Measurements from ENCODE around the gene PGAP3.

The PGAP3 gene

DNA sequence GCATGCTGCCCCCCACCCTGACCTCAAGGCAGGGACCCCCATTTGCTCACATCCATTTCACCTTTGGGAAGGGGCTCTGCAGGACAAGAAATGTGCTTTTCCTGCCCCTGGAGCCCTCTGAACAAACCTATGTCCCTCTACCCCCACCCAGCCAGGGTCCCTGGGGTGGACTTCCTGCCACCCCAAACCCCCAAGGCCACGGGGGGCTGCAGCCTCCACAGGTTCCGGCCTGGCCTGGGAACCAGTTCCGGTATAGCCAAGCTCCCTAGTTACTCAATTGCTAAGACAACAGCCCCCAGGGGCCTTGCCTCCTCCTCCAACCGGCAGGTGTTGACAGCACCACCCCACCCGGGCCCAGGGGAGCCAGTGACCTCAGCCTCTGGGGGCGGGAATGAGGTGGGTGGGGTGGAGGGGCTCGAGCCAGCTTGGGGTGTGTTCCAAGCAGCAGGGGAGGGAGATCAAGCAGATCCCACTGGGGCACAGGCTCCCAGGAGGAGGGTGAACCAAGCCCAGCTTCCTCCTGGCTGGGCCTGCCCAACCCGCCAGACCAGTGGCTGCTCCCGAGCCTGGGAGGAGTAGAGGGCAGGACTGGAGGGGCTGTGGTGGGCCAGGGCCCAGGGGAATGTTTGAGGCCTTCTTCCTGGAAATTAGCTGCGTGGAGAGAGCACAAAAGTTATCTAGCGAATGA, 13.0 kb downstream of the PGAP3 start:
- no peak for DNase-seq (ENCODE audit: low read depth, low spot score)

DNA sequence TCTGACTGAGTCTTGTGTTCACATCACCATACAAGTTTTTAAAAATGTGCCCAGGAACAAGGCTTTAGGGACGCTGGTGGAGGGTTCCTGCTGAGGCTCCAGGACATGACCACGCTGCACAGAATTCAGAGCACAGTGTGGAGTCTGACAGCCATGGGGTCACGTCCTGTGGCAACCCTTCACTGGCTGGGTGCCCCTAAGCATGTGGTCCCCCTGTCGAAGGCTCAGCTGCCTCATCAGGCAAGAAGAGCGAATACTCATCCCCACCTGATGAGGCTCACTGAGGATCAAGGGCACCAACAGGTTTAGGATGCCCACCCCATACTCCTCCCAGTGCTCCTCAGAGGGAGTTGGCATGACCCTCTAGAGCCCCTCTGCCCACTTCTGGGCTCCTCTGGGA, 13.7 kb downstream of the PGAP3 start:
- H3K27ac ChIP-seq: no peak overlapping the region
- DNase-seq (ENCODE audit: low read depth, low spot score): no peak

More for the DNA sequence above, 13.0 kb downstream of the PGAP3 start:
- peak overlapping the region; percentile 7 for H3K27ac ChIP-seq

DNA sequence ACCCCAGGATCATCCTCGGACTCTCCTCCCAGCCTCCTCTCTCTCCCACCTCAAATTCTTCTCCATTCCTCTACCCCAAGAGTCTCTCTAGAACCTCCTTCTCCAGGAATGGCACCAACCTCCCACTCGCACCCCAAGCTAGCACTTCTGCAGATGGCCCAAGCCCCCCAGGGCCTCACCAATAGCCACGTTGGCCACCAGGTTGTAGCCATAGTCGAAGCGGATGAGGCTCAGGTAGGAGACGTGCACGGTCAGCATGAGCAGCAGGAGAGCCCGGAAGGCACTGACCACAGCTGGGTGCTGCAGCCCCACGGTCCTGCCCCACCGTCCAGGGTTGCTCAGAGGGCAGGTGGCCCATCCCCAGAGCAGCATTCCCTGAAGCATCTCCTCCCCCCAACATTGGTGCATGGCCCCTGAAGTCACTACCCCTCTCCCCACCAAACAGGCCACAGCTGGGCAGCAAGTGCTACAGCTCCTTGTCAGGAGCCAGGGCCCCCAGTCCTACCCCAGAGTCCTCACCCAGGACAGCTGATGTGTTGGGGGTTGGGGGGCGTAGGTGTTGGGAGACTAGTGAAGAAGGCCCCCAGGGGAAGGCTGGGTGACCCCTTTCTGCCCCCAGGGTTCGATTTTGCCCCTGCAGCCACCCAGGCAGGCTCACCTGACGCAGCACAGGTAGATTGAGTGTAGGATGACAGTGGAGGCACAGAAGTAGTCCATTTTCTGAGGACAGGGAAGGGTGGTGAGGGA, 14.3 kb downstream of the PGAP3 start:
- DNase-seq (ENCODE audit: low read depth, low spot score): no peak
- H3K27ac ChIP-seq: no peak overlapping the region

DNA sequence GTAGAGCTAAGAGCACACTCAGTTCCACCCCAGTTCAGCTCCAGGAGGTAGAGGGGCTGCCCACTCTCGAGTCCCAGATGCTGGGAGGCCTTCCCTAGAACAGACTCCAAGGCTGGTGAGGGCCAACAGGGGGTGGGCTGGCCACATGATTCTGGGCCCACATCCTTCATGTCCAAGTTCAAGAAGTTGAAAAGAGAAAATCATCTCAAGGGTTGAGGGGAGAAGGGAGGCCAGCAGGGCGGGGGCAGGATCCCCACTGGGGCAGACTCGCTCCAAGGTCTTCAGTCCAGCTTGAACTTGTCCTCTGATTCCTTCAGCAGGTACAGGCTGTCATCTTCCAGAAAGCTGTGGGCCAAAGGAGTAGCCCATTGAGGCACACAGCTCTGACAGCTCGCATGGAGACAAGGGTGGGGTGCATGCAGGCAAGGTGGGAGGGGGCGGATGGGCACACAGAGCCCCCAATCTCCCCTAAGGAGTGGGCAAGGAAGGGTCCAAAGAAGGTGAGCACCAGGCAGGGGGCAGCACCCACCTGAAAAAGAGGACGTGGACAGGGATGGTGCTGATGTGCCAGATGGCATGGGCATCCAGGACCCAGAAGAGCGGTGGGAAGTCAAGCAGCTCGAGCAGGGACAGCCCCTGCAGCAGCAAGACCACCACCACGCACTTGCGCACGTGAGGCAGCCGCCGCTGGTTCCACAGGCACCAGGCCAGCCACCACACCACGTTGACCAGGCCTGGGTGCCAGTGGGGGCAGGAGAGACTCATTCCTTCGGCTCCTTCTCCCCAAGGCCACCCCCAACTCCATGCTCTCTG, 15.1 kb downstream of the PGAP3 start:
- no peak overlapping the region for H3K27ac ChIP-seq
- DNase-seq (ENCODE audit: low read depth, low spot score): no peak

DNA sequence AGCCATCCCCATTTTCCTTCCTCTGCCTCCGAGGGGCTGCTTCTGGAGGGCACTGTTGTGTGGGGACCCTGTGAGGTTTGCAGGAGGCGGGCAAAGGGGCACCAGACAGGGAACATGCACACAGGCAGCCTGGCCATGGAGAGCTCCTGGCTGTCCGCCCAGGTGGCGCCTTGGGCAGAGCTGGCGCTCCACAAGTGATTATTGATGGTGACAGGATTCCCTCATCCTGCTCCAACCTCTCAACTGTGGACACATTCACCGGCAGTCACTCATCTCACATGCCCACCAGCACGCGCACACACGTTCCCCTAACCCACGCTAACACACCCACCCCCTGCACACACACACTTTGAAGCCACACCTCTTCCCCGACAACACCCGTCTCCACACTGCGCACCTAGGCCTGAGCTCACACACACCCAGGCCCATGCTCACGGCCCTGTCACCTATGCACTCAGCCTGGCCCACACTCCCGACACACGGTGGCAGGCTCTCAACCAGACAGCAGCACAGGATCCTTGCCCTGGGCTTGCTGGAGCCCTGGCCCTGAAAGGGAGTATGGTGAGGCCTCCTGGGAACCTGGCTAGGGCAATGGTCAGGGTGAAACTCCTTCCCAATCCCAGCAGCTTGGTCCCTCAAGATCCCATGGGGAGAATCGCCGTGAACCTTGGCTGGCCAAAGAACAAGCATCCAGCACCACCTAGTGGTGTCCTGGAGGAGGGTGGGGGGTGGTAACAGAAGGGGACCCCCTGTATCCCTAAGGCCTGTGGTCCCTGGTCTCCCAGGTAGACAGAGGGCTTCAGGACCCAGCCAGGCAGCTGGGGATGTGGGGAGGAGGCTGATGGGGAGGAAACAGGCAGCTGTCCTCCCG, 16.0 kb downstream of the PGAP3 start:
- no peak overlapping the region for H3K27ac ChIP-seq
- no peak for DNase-seq (ENCODE audit: low read depth, low spot score)

DNA sequence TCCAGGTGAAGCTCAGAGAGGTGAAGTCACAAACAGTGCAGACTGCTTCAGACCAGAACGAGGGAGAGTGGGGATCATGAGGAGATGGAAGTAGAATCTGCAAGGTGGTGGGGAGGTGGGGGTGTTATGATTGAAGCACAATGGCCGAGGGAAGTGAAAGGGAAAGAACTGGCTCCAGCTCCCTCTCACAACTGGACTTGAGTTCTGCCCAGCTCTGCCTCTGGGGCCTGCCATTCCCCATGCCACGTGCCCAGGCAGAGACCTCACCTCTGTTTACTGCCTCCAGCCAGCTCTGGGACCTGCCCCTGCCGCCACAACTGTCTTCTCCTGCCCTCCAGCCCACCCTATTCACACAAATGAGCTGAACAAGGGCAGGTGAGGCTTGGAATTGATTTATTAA, 17.1 kb downstream of the PGAP3 start:
- DNase-seq (ENCODE audit: low read depth, low spot score): no peak
- H3K27ac ChIP-seq: no peak overlapping the region

DNA sequence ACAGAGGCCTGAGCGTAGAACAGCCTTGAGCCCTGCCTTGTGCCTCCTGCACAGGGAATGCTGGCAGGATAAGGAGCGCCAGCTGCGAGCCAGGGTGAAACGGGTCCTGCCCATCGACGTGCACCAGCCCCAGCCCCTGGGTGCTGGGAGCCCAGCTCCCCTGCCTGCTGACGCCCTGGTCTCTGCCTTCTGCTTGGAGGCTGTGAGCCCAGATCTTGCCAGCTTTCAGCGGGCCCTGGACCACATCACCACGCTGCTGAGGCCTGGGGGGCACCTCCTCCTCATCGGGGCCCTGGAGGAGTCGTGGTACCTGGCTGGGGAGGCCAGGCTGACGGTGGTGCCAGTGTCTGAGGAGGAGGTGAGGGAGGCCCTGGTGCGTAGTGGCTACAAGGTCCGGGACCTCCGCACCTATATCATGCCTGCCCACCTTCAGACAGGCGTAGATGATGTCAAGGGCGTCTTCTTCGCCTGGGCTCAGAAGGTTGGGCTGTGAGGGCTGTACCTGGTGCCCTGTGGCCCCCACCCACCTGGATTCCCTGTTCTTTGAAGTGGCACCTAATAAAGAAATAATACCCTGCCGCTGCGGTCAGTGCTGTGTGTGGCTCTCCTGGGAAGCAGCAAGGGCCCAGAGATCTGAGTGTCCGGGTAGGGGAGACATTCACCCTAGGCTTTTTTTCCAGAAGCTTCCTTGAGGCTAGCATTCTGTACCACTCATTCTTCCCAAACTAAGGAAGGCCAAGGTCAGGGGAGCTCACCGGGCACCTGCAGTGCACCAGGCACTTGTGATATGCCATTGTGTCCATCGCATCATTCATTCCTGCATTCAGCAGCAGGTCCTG, 17.7 kb downstream of the PGAP3 start:
- no peak for DNase-seq (ENCODE audit: low read depth, low spot score)
- no peak overlapping the region for H3K27ac ChIP-seq

DNA sequence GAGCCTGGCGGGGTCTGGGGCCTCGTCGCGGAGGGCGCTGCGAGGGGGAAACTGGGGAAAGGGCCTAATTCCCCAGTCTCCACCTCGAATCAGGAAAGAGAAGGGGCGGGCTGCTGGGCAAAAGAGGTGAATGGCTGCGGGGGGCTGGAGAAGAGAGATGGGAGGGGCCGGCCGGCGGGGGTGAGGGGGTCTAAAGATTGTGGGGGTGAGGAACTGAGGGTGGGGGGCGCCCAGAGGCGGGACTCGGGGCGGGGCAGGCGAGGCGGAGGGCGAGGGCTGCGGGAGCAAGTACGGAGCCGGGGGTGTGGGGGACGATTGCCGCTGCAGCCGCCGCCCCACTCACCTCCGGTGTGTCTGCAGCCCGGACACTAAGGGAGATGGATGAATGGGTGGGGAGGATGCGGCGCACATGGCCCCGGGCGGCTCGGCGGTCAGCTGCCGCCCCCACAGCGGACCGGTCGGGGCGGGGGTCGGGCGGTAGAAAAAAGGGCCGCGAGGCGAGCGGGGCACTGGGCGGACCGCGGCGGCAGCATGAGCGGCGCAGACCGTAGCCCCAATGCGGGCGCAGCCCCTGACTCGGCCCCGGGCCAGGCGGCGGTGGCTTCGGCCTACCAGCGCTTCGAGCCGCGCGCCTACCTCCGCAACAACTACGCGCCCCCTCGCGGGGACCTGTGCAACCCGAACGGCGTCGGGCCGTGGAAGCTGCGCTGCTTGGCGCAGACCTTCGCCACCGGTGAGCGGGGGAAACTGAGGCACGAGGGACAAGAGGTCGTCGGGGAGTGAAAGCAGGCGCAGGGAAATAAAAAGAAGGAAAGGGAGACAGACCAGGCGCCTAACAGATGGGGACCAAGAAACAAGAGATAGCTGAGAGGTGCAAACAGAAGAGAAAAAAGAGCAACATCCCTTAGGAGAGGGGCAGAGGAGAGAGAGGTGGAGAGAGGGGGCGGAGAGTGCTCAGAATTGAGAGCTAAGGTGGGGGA, 19.6 kb downstream of the PGAP3 start, which contains the start of gene PNMT:
Gene PNMT, plus strand, starts transcription at position 509 of the 980 bp plus-strand sequence. Its CDS starts 23 bp downstream, at position 532.
- H3K27ac ChIP-seq: no peak within 1 kb of the TSS
- no peak for DNase-seq (ENCODE audit: low read depth, low spot score)

DNA sequence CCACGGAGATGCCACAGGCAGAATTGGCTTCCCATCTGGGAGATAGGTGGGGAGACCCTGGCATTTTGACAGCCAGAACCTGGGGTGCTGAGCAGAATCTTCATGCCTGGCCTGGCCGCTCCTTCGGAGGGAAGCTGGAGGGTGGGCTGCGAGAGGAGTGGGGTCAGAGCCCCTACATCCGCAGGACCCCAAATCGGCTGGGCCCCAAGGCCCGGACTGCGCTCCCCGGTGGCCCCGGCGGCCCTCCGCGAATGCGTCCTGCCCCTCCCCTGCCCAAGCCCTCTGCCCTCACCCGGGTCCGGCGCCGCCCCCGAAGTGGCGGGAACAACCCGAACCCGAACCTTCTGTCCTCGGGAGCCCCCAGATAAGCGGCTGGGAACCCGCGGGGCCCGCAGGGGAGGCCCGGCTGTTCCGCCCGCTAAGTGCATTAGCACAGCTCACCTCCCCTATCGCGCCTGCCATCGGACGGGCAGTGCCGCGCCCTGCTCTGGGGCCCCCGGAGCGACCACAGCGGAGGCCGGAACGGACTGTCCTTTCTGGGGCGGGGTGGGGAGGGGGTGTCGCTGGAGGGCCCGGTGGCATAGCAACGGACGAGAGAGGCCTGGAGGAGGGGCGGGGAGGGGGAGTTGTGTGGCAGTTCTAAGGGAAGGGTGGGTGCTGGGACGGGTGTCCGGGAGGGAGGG, 20.5 kb downstream of the PGAP3 start:
- no peak overlapping the region for H3K27ac ChIP-seq

DNA sequence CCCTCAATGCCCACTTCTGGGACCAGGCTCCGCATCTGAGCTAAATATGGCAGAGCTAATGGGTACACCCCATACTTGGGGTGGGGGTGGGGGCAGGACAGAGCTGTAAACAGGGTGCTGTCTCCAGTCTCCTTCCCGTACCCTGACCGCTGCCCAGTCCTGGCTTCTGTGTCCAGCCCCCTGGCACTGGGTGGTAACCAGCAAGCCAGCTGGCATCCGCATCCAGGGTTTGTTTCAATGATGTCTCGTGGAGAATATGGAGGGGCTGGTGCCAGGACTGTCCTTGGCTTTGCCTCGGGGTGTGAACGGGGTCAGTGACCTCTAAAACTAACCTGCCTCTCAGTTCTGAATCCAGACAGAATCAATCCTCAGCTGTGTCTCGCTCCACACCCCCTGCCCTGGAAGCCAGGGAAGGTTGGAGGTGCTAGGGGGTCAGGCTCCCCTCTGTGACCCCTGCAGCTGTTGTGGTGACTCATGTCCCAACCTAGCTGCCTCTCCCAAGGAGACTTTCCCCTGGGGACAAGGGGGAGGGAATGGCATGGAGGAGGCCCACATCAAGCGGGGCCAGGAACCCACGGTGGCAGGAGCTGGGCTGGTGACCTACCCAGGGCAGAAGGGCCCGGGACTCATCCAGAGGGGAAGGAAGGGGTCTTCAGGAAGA, 21.1 kb downstream of the PGAP3 start:
- DNase-seq (ENCODE audit: low read depth, low spot score): no peak
- no peak overlapping the region for H3K27ac ChIP-seq

More for the DNA sequence above, 20.5 kb downstream of the PGAP3 start:
- DNase-seq (ENCODE audit: low read depth, low spot score): no peak

DNA sequence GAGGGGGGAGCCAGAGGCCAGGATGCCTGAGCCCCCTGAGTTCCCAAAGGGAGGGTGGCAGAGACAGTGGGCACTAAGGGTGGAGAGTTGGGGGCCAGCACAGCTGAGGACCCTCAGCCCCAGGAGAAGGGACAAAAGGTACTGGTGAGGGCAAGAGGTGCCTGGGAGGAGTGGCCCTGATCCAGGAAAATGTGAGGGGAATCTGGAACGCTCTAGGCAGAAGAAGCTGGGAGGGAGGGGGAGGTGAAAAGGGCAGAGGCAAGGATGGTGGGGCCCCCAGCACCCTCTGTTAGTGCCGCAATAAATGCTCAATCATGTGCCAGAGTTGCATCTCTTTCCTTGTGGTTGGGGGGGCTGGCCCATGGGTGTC, 21.6 kb downstream of the PGAP3 start:
- DNase-seq (ENCODE audit: low read depth, low spot score): no peak
- no peak overlapping the region for H3K27ac ChIP-seq

DNA sequence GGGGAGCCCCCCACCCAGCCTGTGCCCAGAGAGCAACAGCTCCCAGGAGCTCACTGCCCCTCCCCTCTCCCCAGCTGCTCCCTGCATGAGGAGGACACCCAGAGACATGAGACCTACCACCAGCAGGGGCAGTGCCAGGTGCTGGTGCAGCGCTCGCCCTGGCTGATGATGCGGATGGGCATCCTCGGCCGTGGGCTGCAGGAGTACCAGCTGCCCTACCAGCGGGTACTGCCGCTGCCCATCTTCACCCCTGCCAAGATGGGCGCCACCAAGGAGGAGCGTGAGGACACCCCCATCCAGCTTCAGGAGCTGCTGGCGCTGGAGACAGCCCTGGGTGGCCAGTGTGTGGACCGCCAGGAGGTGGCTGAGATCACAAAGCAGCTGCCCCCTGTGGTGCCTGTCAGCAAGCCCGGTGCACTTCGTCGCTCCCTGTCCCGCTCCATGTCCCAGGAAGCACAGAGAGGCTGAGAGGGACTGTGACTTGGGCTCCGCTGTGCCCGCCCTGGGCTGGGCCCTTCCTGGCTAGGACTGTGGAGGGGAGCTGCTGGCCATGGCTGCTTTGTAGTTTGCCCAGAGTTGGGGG, 22.1 kb downstream of the PGAP3 start:
- no peak for DNase-seq (ENCODE audit: low read depth, low spot score)
- no peak overlapping the region for H3K27ac ChIP-seq

DNA sequence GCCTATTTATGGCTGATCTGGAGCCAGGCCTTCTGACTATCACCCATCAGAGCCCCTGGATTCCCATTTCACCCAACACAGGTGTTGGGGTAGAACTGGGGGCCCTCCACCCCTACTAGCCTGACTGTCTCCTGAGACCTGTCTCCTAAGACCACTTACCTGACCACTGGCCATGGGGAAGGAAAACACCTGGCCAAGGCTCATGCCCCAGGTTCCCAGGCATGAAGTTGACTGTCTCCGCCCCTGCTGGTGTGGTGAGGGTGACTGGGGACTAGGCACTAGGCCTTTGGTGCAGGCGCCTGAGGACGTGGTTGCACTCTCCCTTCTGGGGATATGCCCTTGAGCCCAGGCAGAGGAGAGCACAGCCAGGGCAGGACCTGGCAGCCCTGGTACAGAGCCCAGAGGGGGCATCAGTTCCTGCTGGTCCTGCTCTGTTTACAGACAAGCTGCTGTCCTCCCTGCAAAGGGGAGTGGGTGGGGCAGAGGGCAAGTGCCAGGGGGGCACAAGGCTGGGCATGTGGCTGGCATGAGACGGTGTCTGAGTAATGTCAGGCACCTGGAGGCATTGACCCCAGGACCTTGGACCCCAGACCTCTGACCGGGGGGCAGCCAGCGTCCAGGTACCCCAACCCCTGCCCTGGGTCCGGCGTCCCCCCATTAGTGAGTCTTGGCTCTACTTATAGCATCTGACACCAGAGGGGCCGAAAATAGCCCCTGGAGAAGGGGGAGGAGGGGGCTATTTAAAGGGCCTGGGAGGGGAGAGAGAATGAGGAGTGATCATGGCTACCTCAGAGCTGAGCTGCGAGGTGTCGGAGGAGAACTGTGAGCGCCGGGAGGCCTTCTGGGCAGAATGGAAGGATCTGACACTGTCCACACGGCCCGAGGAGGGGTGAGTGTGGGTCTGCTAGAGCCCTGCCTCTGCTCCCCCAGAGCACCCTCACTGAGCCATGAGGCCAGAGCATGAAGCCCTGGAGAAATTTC, 23.0 kb downstream of the PGAP3 start, which contains the start of gene TCAP:
Gene TCAP, plus strand, starts transcription at position 769 of the 981 bp plus-strand sequence. Its CDS starts 11 bp downstream, at position 780.
- no peak within 1 kb of the TSS for H3K27ac ChIP-seq
- no peak for DNase-seq (ENCODE audit: low read depth, low spot score)

DNA sequence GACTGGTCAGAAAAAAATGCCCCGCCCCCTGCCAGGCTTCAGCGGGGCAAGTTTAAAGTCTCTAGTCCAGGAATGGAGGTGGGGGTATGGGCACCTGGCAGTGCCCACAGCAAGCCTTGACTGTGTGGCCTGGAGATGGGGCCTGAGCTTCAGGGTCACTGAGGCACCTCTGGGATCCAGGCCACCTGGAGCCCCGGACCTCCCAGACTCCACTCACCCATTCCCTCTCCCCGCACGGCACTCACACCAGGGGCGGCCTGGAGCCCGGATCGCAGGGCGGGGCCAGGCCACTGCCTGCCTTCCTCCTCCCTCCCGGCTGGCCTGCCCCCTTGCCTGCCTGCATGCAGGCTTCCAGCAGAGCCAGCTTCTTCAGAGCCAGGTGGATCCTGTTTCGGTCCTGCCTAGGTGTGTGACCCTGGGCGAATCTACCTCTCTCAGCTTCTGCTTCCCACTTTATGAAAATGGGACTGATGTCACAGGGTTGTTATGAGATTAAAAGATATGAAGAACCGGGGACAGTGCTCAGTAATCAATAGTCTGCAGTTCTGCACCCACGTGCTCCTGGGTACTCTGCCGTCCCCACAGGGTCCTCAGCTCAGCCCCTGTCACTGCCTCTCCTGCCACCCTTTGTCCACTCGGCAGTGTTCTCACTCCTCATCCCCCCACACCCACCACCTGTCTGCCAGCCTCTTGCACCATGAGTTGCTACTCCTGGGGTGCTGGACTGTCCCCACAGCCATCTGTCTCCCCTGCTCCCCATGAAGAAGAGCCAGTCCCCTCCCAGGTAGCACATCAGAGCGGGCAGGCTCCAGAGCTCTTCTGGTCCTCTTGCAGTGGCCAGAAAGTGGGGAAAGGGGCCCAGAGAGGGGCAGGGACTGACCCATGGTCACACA, 23.9 kb downstream of the PGAP3 start:
- DNase-seq (ENCODE audit: low read depth, low spot score): no peak
- H3K27ac ChIP-seq: no peak overlapping the region
